ENCODE data around the gene TTC21A.

The TTC21A gene

DNA sequence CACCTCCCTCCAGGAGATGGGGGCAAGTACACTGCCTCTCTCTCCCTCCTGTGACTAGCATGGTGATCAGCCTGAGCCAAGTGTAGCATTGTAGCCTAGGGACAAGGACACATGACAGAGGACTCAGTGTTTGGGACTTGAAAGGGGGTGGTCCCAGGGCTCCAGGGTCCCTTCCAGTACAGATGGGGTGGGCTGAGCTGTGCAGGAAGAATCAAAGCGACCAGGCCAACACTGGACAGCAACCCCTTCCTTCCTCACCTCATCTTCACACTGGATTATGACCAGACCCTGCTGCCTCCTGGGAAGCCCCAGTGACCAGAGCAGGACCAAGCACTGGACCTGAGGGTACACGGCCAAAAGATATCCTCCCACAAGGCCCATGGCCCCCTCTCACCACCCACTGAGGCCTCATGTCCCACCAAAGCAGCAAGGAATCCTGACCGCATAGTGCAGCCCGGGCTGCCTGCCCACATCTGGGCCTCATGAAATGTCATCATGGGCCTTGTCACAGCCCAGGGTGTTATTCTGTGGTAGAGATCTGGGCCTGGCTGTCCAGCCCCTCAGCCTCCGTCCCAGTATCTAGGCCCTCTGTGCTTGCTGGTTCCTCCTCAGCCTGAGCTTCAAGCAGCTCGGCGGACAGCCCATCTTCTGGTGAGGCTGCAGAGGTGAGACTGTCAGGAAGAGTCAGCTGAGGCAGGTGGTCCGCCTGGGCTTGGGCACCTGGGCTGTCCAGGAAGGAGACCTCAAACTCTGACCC lies 9.6 kb upstream of the TTC21A start:
- no peak for DNase-seq (ENCODE audit: low read depth)

GRCh38 chr3:39098473-39099000 lies 8.9 kb upstream of the TTC21A start:
- DNase-seq (ENCODE audit: low read depth), result no peak

DNA sequence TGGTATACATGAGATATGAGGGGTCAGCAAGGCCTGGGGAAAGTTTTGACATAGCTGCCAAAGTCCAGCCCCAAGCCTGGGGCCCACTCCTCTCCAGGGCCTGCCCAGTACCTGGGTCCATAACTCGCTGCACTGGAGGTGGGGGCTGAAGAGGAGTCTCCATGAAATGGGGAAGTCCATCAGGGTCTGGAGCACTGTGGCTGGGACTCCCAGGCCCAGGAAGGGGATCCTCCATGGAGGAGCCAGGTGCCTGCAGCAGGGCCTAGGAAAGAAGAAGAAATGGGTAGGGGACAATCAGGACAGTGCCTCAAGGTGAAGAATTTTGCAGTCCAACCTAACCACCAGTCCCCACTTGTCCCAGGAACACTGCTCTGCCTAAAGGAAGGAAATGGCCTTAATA lies 8.2 kb upstream of the TTC21A start:
- no peak for DNase-seq (ENCODE audit: low read depth)

DNA sequence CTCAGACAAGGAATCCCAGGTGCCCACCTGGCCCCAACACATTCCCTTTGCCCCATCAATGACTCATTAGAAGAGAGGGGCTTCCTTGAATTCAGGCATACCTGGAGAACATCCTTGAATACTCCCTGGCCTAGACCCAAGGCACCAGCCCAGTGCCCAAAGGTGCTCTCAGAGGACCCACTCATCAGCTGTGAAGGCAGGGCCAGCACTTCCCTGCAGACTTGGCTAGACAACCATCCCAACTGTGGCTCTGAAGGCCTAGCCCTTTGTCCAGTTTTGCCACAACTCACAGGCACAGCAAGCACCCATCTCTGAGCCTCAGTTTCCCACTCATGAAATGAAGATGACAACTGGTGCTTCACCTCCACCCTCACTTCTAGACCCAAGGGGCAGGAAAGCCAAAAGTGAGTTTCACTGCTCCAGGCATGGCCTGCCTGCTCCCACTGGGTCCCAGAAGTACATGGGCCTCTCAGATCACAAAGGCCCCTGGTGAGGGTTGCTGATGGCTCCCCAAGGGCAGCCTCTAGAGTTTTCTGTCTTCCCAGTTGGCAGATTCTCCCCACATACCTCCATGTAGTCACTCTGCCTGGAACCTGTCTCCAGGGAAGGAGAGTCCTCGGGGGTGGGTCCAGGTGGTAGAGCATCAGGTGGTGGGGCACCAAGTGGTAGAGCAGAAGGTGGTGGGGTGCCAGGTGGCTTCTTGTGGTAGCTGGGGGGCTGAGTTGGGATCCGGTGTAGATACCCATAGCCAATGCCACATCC lies 7.6 kb upstream of the TTC21A start:
- DNase-seq (ENCODE audit: low read depth), result no peak

DNA sequence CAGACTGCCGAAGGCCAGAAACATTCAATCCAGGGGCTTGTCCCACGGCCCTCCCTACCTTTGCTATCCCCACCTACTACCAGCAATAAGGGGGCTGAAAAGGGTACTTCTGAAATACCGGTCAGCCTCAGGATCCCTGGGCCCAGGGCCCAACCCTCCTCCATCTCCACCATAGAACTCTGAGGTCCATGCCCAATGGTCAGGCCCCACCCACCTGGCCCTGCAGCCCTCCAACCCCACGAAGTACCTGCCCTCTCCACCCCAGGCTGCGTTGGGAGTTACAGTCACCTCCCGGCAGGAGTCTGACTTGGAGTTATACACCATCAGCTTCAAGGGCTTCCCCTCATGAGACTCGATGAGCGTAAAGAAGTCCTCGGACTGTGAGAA lies 7.0 kb upstream of the TTC21A start:
- no peak for DNase-seq (ENCODE audit: low read depth)

- DNase-seq (ENCODE audit: low read depth), result no peak
Observed at GRCh38 chr3:39101022-39101689, 6.3 kb upstream of the TTC21A start.

DNA sequence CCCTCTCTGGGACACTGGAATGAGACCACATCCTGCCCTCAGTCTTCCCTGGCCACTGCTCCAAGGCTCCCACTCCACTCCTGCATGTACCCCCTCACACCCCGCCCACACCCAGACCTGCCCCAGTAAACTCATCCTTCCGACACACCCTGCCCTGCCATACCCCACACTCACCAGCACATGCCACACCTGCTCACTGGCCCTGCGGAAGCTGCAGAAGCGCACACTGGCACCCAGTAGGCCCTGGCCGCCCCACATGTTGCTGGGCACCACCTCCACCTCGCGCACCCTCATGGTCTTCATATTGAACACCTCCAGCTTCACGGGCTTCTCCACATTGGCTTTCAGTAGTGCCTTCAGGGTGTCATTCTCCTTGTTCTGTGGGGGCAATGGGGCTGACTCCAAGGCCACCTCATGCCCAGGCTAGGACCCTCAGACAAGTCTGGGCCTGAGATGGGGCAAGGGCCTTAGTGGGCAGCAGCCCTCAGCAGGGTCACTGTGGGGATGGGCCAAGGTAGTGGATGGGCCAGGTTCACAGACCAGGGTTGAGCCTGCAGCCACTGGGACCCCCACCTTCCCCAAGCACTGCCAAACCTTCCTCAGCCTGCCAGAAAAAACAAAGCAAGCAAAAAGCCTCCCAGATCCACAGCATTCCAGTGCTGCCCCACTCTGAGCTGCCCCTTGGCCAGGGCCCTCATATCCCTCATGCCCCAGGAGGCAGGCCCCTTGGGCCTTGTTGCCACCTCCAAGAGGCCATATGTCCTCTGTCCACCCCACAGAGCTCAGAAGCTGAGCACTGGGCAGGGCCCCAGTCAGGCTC lies 4.8 kb upstream of the TTC21A start:
- DNase-seq (ENCODE audit: low read depth), result no peak

DNA sequence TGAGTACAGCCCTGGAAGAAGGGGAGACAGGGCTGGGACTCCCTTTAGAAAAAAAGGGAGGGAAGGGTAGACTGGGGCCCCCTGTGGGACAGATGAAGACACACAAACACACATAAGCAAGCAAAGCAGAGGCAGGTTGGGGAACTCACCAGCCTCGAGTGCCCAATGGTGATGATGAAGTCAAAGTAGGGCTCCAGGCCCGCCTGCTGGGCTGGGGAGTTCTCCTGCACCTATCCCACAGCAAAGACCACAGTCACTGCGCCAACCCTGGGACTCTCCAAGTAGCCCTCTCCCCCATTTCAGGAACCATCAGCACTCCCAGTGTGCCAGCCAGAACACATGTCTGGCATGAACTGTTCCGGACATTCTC lies 4.2 kb upstream of the TTC21A start:
- DNase-seq (ENCODE audit: low read depth), result no peak

DNA sequence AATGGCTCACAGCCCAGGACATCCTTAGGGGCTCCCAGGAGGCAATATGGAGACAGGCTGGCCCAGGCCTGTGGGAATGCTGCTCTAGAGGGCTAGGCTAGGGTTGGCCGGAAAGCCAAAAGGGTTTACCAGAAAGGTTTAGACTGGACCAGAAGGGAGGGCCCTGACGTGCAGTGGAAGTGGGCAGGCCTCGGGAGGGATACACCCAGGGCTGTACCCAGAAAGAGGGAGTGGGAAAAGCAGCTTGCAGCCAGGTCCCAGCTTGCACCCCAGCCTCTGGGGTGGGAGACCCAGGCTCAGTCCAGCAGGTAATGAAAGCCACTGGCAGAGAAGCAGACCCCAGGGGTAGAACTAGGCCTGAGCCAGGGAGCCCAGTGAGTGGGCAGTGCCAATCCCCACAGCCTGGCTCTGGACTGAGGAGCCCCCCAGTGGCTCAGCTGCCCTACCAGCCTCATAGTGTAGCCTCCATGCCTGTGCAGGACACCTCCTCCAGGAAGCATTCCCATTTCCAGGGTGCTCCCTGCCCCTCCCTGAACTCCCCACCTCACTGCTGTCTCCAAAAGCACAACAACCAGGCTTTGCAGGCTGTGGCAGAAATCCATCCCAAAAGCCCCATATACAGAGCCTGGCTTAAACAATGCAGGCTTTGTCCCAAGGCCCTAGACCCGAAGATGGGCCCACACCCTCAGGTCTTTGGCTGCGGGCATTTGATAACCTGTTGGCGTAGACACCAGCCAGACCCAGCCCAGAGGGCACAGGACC lies 3.5 kb upstream of the TTC21A start:
- DNase-seq (ENCODE audit: low read depth), result no peak

GRCh38 chr3:39104961-39105686 lies 2.4 kb upstream of the TTC21A start:
- no peak for DNase-seq (ENCODE audit: low read depth)

DNA sequence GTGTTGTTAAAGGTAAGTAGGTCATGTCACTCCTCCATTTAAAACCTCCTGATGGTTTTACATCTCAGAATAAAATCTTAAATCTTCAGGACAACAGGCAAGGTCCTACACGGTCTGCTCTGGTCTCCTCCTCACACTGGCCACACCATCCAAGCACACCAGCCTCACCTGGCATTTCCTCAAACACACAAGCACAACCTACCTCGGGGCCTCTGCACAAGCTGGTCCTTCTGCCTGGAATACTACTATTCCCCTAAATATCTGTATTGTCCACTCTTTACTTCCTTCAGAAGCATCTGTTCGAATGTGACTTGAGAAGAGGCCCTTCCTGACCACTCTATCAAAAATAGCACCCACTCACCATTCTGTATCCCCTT lies 1.8 kb upstream of the TTC21A start:
- DNase-seq (ENCODE audit: low read depth), result no peak

DNA sequence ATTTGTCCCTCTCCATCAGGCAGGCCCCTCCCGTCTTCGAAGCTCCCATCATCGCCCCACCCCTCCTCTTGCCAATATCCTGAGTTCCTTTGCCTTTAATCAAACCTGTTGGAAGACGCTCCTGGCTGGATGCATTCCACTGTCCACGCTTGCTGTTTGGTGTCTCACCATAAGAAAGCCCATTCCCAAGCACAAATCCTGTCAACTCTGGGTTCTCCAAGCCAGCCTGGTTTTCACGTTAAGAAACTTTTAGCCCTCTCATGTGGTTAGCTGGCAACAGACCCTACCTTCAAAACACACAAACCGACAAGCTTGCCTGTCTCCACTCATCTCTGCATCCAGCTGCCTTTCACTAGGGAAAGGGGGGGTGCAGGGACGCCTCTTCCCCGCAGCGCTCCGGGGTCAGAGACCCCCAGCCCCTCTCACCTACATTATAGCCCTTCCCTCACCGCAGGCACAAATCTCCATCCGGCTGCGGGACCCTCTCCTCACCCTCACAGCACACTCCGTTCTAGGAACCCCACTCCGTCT lies 1.1 kb upstream of the TTC21A start:
- no peak for DNase-seq (ENCODE audit: low read depth)

GRCh38 chr3:39106851-39107387 lies 561 bp upstream of the TTC21A start:
- DNase-seq (ENCODE audit: low read depth), result no peak

DNA sequence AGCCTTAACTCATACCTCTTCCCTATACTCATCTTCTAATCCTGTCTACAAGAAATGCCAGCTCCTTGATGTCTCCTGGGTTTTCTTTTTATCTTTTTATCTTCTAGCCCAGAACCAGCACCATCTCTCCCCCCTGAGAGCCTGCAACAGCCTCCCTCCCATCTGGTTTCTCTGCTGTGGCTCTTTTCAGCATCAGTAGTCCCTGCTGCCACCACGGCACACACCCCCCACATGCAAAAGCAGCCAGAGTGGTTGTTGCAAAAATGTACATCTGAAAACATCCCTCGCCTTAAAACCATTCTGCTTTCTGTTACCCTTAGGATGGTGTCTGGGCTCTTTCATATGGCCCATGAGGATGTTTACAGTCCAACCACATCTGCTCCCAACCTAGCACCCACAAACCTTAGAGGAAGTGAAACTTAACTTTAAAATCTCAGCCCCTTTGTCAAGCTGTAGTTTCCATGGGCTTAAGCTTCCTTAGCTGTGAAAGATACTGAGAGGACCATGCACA lies 775 bp downstream of the TTC21A start:
- no peak for DNase-seq (ENCODE audit: low read depth)

DNA sequence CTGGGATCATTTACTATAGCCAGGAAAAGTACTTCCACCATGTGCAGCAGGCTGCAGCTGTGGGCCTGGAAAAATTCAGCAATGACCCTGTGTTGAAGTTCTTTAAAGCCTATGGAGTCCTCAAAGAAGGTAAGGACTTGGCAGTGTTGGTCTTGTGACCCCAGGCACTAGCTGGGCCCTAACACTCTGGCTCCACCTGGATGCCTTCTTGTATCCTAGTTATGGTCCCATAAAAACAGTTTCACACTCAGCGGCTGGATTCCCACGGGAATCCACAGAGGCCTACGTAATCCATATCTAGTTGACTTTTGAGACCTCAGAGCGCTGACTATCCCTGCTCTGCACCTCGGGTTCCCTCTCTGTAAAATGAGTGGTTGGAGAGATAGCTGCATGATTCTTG lies 1.6 kb downstream of the TTC21A start:
- no peak for DNase-seq (ENCODE audit: low read depth)

DNA sequence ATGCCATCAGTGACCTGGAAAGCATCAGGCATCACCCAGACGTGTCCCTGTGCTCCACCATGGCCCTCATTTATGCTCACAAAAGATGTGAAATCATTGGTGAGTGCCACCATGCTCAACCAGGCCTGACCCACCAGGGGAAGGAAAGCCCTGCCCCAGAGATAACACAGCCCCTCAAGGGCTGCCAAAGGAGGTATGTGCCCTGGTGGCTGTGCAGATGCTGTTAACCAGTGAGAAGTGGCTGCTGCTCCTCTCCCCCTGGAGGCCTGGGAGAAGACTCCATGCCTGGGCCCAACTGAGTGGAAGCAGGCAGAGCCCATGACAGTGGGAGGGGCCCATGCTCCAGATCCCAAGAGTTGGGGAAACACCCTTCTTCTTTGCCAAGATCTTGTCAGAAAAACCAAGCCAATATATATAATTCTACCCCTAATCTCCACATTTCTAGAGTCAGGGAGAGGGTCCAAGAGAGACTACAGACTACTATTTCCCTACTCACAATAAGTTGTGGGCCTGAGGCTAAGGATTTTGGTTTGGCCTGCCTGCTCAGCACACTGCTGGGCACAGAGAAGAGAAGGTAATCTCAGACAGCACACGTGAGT lies 2.7 kb downstream of the TTC21A start:
- DNase-seq (ENCODE audit: low read depth), result no peak

DNA sequence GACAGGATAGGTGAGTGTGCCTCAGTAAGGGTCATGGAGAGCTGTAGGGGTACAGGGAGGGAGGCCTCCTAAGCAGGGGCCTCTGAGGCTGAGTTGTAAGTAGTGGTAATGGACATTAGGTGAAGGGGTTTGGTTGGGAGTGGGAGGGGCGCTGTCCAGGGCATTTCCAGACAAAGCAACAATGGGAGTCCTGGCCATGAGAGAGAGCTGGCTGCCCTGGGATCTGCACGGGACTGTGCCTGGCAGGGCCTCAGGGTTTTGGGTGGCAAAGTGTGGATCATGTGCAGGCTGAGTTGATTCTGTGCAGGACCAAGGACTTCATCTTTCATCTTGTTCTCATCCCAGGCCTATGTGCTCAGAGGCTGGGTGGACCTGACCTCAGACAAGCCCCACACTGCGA lies 4.6 kb downstream of the TTC21A start:
- DNase-seq (ENCODE audit: low read depth), result no peak

GRCh38 chr3:39112535-39112934 lies 5.1 kb downstream of the TTC21A start:
- DNase-seq (ENCODE audit: low read depth), result no peak

DNA sequence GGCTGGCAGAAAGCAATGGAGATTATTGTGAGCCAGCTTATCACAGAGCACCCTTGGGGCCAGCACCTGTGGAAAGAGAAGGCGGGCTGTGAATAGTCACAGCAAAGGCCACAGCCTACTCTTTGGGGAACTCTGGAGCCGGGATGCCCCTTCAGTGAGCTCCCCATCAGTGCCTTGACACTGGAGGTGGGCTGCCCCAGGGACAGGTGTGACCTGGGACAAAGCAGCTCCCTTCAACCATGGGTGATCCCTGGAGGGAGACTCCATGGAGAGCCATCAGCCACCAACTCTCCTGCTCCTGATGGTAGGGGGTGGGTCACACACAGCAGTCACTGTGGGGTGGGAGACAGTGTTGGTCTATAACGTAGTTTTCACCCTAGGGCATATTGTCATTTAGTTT lies 5.8 kb downstream of the TTC21A start:
- no peak for DNase-seq (ENCODE audit: low read depth)

DNA sequence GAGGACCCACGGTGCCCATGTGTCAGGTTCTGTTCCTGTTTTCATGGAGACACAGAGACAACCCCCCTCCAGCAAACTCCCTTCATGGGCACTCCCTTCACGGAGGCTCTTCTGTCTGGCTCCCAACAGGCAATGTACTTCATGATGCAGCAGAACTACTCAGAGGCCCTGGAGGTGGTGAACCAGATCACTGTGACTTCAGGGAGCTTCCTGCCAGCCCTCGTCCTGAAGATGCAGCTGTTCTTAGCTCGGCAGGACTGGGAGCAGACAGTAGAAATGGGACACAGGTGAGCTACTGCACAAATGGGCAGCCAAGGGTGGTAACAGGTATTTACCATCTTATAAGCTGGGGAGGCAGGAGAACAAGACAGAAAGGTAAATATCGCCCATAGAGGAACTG lies 7.0 kb downstream of the TTC21A start:
- DNase-seq (ENCODE audit: low read depth), result no peak

All from HS-27A (cell line).